ENCODE measurements around the gene PRR30.

PRR30 gene

GRCh38 chr2:27139310-27139709, at the start of gene PRR30:
TSS of gene PRR30 (minus strand) at chr2:27139410. CDS start at chr2:27138329, 1,081 bp downstream.
- TF ChIP-seq CTCF (IDR thresholded peaks at IDR 0.05; ENCODE audit: low read depth, low read length), result no peak

GRCh38 chr2:27186613-27187345, 47.6 kb upstream of the PRR30 start:
- H3K4me3 ChIP-seq (ENCODE audit: low read depth, low read length), result no peak overlapping the region
- no peak for TF ChIP-seq CTCF (IDR thresholded peaks at IDR 0.05; ENCODE audit: low read depth, low read length)

More at GRCh38 chr2:27139310-27139709, at the start of gene PRR30:
- no peak within 1 kb of the TSS for H3K4me3 ChIP-seq (ENCODE audit: low read depth, low read length)

- no peak for TF ChIP-seq CTCF (IDR thresholded peaks at IDR 0.05; ENCODE audit: low read depth, low read length)
- H3K4me3 ChIP-seq (ENCODE audit: low read depth, low read length), result no peak overlapping the region
These were observed 46.3 kb upstream of the PRR30 start for GRCh38 chr2:27185331-27186026.

DNA sequence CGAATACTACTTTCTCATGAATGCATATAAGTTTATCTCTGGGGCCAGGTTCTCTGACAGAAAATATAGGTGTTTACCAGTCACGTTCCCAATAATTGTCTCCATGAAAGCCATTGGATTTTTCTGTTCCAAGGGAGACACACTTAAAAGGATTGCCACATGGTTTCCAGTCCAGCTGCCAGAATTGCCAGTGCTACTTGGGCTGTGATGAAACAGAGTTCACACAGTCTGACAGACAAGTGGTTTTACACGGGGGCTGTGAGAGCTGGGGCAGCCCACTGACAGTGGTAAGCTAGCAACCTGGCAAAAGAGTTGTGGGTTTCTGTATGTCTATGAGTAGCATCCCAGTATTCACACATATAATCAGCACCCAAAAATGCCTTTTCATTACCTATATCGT, 44.9 kb upstream of the PRR30 start:
- no peak for TF ChIP-seq CTCF (IDR thresholded peaks at IDR 0.05; ENCODE audit: low read depth, low read length)
- H3K4me3 ChIP-seq (ENCODE audit: low read depth, low read length), result no peak overlapping the region

- no peak overlapping the region for H3K4me3 ChIP-seq (ENCODE audit: low read depth, low read length)
- no peak for TF ChIP-seq CTCF (IDR thresholded peaks at IDR 0.05; ENCODE audit: low read depth, low read length)
These were observed 43.1 kb upstream of the PRR30 start for GRCh38 chr2:27182346-27182745.

DNA sequence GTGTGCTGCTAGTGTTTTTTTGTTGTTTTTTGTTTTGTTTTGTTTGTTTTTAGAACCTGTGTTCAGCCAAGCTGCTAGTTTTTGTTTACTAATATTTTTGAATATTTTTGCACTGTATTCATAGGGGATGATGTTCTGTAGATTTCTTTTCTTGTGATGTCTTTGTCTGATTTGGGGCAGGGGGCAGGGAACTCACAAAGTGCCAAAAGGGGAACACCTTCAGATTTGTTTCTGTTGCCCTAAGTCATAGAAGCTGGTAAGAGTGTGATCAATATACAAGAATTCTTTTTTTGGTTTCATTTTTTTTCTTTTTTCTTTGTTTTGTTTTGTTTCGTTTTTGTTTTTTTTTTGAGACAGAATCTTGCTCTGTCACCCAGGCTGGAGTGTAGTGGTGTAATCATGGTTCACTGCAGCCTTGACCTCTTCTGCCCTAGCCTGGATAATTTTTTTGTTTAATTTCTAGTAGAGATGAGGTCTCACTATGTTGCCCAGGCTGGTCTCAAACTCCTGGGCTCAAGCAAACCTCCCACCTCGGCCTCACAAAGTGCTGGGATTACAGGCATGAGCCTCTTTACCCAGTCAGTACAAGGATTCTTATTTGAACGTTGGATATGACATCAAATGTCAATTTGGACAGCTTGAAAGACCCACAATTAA, 40.3 kb upstream of the PRR30 start:
- TF ChIP-seq CTCF (IDR thresholded peaks at IDR 0.05; ENCODE audit: low read depth, low read length), result no peak
- no peak overlapping the region for H3K4me3 ChIP-seq (ENCODE audit: low read depth, low read length)

GRCh38 chr2:27178469-27178868, 39.3 kb upstream of the PRR30 start:
- no peak for TF ChIP-seq CTCF (IDR thresholded peaks at IDR 0.05; ENCODE audit: low read depth, low read length)
- no peak overlapping the region for H3K4me3 ChIP-seq (ENCODE audit: low read depth, low read length)
